ENCODE data around the gene AFM. TPM values are rescaled to one million over a fixed set of nuclear protein-coding genes. Genes with fewer than 3 reads are reported as not detected.

AFM gene
- total and polyA plus RNA-seq, 2 donors from 2014 or later, result 30.8 TPM; not detected in 1

- no peak overlapping the region for H3K9ac ChIP-seq (ENCODE audit: low read length in 3 of 3)
- intact Hi-C loops (cut with DNase I), result no loop called here
- no peaks in the 10 kb centered on the region for H3K27me3 ChIP-seq (ENCODE audit: control insufficient read depth, insufficient read depth, low read length)
- FAIRE-seq, result no peak
- TF ChIP-seq, protein P1, sequence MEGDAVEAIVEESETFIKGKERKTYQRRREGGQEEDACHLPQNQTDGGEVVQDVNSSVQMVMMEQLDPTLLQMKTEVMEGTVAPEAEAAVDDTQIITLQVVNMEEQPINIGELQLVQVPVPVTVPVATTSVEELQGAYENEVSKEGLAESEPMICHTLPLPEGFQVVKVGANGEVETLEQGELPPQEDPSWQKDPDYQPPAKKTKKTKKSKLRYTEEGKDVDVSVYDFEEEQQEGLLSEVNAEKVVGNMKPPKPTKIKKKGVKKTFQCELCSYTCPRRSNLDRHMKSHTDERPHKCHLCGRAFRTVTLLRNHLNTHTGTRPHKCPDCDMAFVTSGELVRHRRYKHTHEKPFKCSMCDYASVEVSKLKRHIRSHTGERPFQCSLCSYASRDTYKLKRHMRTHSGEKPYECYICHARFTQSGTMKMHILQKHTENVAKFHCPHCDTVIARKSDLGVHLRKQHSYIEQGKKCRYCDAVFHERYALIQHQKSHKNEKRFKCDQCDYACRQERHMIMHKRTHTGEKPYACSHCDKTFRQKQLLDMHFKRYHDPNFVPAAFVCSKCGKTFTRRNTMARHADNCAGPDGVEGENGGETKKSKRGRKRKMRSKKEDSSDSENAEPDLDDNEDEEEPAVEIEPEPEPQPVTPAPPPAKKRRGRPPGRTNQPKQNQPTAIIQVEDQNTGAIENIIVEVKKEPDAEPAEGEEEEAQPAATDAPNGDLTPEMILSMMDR (IDR thresholded peaks at IDR 0.05; ENCODE audit: borderline replicate concordance, extremely low read depth, insufficient read depth), result no peak
- no peak overlapping the region for H3K4me3 ChIP-seq (ENCODE audit: low read length in 3 of 3)
- no peak overlapping the region for H3K27ac ChIP-seq (ENCODE audit: low read depth in 2 of 2, low read length in 2 of 2)
- no peaks in the 10 kb centered on the region for H3K4me1 ChIP-seq (ENCODE audit: control insufficient read depth in 2 of 3, insufficient read depth in 2 of 3, low read depth in 1 of 3, low read length in 3 of 3)
- H3K9me3 ChIP-seq (ENCODE audit: control insufficient read depth in 2 of 3, insufficient read depth in 1 of 3, low read length in 3 of 3), result no peaks in the 10 kb centered on the region
- DNase-seq, result no peak
- peaks cover 0 to 10% (median 0%) of the 10 kb centered on the region in 3 donors for H3K36me3 ChIP-seq (ENCODE audit: control insufficient read depth in 2 of 3, insufficient read depth in 3 of 3, low read length in 3 of 3)
Observed at GRCh38 chr4:73518340-73518739, 36.8 kb downstream of the AFM start.

- TF ChIP-seq, protein P1 (IDR thresholded peaks at IDR 0.05; ENCODE audit: borderline replicate concordance, extremely low read depth, insufficient read depth), result no peak
- Histone ChIP-seq H3K27ac (ENCODE audit: low read depth in 2 of 2, low read length in 2 of 2) (no peak overlapping the region), H3K4me3 (ENCODE audit: low read length in 3 of 3) (no peak overlapping the region), H3K27me3 (ENCODE audit: control insufficient read depth, insufficient read depth, low read length) (no peaks in the 10 kb centered on the region), H3K9ac (ENCODE audit: low read length in 3 of 3) (no peak overlapping the region), H3K36me3 (ENCODE audit: control insufficient read depth in 2 of 3, insufficient read depth in 3 of 3, low read length in 3 of 3) (peaks cover 0 to 20% (median 0%) of the 10 kb centered on the region in 3 donors), H3K4me1 (ENCODE audit: control insufficient read depth in 2 of 3, insufficient read depth in 2 of 3, low read depth in 1 of 3, low read length in 3 of 3) (no peaks in the 10 kb centered on the region), H3K9me3 (ENCODE audit: control insufficient read depth in 2 of 3, insufficient read depth in 1 of 3, low read length in 3 of 3) (no peaks in the 10 kb centered on the region)
- intact Hi-C loops (cut with DNase I), result no loop called here
- DNase-seq, result no peak
- no peak for FAIRE-seq
Observed at GRCh38 chr4:73520821-73521220, 39.3 kb downstream of the AFM start.

GRCh38 chr4:73523126-73523525 is 41.6 kb downstream of the AFM start:
- Histone ChIP-seq H3K9ac (ENCODE audit: low read length in 3 of 3) (no peak overlapping the region), H3K9me3 (ENCODE audit: control insufficient read depth in 2 of 3, insufficient read depth in 1 of 3, low read length in 3 of 3) (no peaks in the 10 kb centered on the region), H3K4me1 (ENCODE audit: control insufficient read depth in 2 of 3, insufficient read depth in 2 of 3, low read depth in 1 of 3, low read length in 3 of 3) (no peaks in the 10 kb centered on the region), H3K36me3 (ENCODE audit: control insufficient read depth in 2 of 3, insufficient read depth in 3 of 3, low read length in 3 of 3) (peaks cover 0 to 19% (median 0%) of the 10 kb centered on the region in 3 donors), H3K4me3 (ENCODE audit: low read length in 3 of 3) (no peak overlapping the region), H3K27me3 (ENCODE audit: control insufficient read depth, insufficient read depth, low read length) (no peaks in the 10 kb centered on the region), H3K27ac (ENCODE audit: low read depth in 2 of 2, low read length in 2 of 2) (no peak overlapping the region)
- FAIRE-seq (no peak), DNase-seq (no peak)
- intact Hi-C loops (cut with DNase I), result no loop called here
- TF ChIP-seq, protein P1 (IDR thresholded peaks at IDR 0.05; ENCODE audit: borderline replicate concordance, extremely low read depth, insufficient read depth), result no peak

- H3K27me3 ChIP-seq (ENCODE audit: control insufficient read depth, insufficient read depth, low read length), result no peaks in the 10 kb centered on the region
- H3K4me3 ChIP-seq (ENCODE audit: low read length in 3 of 3), result no peak overlapping the region
- H3K9ac ChIP-seq (ENCODE audit: low read length in 3 of 3), result no peak overlapping the region
- H3K9me3 ChIP-seq (ENCODE audit: control insufficient read depth in 2 of 3, insufficient read depth in 1 of 3, low read length in 3 of 3), result no peaks in the 10 kb centered on the region
- DNase-seq (no peak), FAIRE-seq (no peak)
- TF ChIP-seq, protein P1 (IDR thresholded peaks at IDR 0.05; ENCODE audit: borderline replicate concordance, extremely low read depth, insufficient read depth), result no peak
- no peaks in the 10 kb centered on the region for H3K4me1 ChIP-seq (ENCODE audit: control insufficient read depth in 2 of 3, insufficient read depth in 2 of 3, low read depth in 1 of 3, low read length in 3 of 3)
- peaks cover 0 to 18% (median 0%) of the 10 kb centered on the region in 3 donors for H3K36me3 ChIP-seq (ENCODE audit: control insufficient read depth in 2 of 3, insufficient read depth in 3 of 3, low read length in 3 of 3)
- intact Hi-C loops (cut with DNase I), result no loop called here
- H3K27ac ChIP-seq (ENCODE audit: low read depth in 2 of 2, low read length in 2 of 2), result no peak overlapping the region
Observed at GRCh38 chr4:73525611-73526010, 44.1 kb downstream of the AFM start.
